Progenitor cell of endocrine pancreas (in vitro differentiated cells): ENCODE measurements around the gene GBF1. TPM values are rescaled to one million over a fixed set of nuclear protein-coding genes. Genes with fewer than 3 reads are reported as not detected.

ENCODE experiments used
- DNase-seq: peaks from one replicate; pipeline ENCODE4 v3.0.0; 2021; ENCODE audit warnings: low spot score; ENCODE audit not compliant: unreplicated experiment
- H3K27ac Mint-ChIP-seq: 2 replicates; pipeline ENCODE4 v1.8.0; 2021; ENCODE audit warnings: mild to moderate bottlenecking, moderate library complexity, mixed read lengths
- H3K27me3 Mint-ChIP-seq: 2 replicates; pipeline ENCODE4 v1.8.0; 2021; ENCODE audit warnings: mixed read lengths
- H3K36me3 Mint-ChIP-seq: 2 replicates; pipeline ENCODE4 v1.8.0; 2022; ENCODE audit warnings: mixed read lengths; ENCODE audit not compliant: insufficient read depth
- H3K4me1 Mint-ChIP-seq: 2 replicates; pipeline ENCODE4 v1.8.0; 2021; ENCODE audit warnings: low read depth, mixed read lengths
- H3K4me3 Mint-ChIP-seq: 2 replicates; pipeline ENCODE4 v1.8.0; 2021; ENCODE audit warnings: low read depth, mild to moderate bottlenecking, moderate library complexity, mixed read lengths
- H3K9me3 Mint-ChIP-seq: 2 replicates; pipeline ENCODE4 v1.8.0; 2021; ENCODE audit warnings: low read depth, mixed read lengths
- total RNA-seq: library from RNA; stranded (reverse); gene quantifications from 2 replicates; pipeline ENCODE4 v1.2.1, GENCODE V29; 2021
- TF ChIP-seq, protein P1 (sequence below): fragments of 200-600 bp; sonication (generic); IDR thresholded peaks from one replicate; pipeline ENCODE4 v1.5.0; 2021; ENCODE audit warnings: antibody characterized with exemption, mild to moderate bottlenecking; ENCODE audit not compliant: unreplicated experiment

Gene GBF1
- total RNA-seq, 1 donor from 2014 or later = 54.6 TPM

- DNase-seq = no peak
- no peaks in the 10 kb centered on the region for H3K4me1 Mint-ChIP-seq
- no peaks in the 10 kb centered on the region for H3K9me3 Mint-ChIP-seq
- no peaks in the 10 kb centered on the region for H3K36me3 Mint-ChIP-seq
- TF ChIP-seq, protein P1, sequence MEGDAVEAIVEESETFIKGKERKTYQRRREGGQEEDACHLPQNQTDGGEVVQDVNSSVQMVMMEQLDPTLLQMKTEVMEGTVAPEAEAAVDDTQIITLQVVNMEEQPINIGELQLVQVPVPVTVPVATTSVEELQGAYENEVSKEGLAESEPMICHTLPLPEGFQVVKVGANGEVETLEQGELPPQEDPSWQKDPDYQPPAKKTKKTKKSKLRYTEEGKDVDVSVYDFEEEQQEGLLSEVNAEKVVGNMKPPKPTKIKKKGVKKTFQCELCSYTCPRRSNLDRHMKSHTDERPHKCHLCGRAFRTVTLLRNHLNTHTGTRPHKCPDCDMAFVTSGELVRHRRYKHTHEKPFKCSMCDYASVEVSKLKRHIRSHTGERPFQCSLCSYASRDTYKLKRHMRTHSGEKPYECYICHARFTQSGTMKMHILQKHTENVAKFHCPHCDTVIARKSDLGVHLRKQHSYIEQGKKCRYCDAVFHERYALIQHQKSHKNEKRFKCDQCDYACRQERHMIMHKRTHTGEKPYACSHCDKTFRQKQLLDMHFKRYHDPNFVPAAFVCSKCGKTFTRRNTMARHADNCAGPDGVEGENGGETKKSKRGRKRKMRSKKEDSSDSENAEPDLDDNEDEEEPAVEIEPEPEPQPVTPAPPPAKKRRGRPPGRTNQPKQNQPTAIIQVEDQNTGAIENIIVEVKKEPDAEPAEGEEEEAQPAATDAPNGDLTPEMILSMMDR = no peak
- H3K27me3 Mint-ChIP-seq = peaks cover 21% of the 10 kb centered on the region
- no peak overlapping the region for H3K27ac Mint-ChIP-seq
- H3K4me3 Mint-ChIP-seq = no peak overlapping the region
These were observed 157.2 kb downstream of the GBF1 start for GRCh38 chr10:102402512-102402896.

GRCh38 chr10:102403115-102403514 lies 157.8 kb downstream of the GBF1 start:
- peaks cover 27% of the 10 kb centered on the region for H3K27me3 Mint-ChIP-seq

DNA sequence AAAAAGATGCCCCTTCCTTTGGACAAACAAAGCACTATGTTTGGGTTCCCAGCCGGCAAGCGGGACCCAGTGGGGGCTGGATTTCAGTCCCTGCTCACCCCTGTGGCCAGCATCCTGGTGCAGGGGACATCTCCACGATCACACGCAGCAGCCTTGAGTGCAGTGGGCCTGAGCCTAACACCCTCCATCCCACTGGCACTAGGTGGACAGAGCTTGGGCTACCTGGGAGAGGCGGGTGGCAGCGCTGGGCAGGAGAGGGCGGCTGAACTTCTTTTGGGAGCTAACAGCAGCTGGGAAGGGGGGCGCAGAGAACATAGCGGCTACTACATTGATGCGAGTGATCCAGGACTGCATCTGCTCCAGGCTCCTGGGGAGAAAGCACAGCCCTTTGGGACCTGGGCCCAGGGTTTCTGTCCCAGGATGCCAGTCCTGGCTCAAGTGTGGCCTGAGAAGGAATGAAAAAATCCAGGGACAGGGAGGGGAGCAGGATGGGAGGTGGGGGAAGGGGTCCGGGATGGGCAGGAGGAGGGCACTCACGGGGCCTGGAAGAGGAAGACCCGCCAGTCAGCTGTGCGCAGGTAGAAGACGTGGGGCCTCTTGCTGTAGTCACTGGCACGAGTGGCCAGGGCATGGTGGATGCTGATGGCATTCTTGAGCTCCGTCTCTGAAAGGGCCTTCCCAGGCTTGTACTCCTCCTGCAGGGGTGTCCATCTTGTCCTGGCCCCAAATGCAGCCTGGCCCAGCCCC lies 159.2 kb downstream of the GBF1 start:
- H3K9me3 Mint-ChIP-seq = no peaks in the 10 kb centered on the region
- H3K27me3 Mint-ChIP-seq = peaks cover 34% of the 10 kb centered on the region
- H3K4me3 Mint-ChIP-seq = no peak overlapping the region
- no peak overlapping the region for H3K27ac Mint-ChIP-seq
- DNase-seq = no peak
- H3K4me1 Mint-ChIP-seq = peaks cover 5% of the 10 kb centered on the region
- H3K36me3 Mint-ChIP-seq = no peaks in the 10 kb centered on the region
- TF ChIP-seq, protein P1 = no peak

More at GRCh38 chr10:102403115-102403514, 157.8 kb downstream of the GBF1 start:
- no peak for DNase-seq
- Mint-ChIP-seq H3K36me3 (no peaks in the 10 kb centered on the region), H3K27ac (no peak overlapping the region), H3K4me3 (no peak overlapping the region), H3K4me1 (peaks cover under 1% of the 10 kb centered on the region), H3K9me3 (no peaks in the 10 kb centered on the region)
- TF ChIP-seq, protein P1 = no peak

- TF ChIP-seq, protein P1 = no peak
- H3K36me3 Mint-ChIP-seq = no peaks in the 10 kb centered on the region
- DNase-seq = no peak
- no peak overlapping the region for H3K4me3 Mint-ChIP-seq
- peaks cover 40% of the 10 kb centered on the region for H3K27me3 Mint-ChIP-seq
- peaks cover 11% of the 10 kb centered on the region for H3K4me1 Mint-ChIP-seq
- H3K27ac Mint-ChIP-seq = no peak overlapping the region
- no peaks in the 10 kb centered on the region for H3K9me3 Mint-ChIP-seq
These were observed 159.8 kb downstream of the GBF1 start for GRCh38 chr10:102405108-102405571.

DNA sequence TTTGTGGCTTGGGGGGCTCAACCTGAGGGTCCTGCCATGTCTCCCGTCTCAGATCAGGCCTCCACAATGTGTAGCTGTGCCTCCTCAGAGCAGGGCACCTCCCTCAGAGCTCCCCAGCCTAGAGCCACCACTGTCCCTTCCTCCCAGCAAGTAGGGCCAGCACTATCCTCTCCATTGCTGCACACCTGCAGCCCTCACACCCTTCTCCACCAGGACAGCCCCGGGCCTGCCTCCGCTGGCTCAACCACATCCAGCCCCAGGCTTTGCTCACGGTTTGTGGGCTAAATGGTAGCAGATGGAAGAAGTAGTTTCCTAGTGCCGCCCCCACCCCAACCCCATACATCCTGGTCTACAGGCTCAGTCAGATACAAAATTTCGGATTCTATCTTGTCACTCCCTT lies 160.3 kb downstream of the GBF1 start:
- Mint-ChIP-seq H3K36me3 (no peaks in the 10 kb centered on the region), H3K4me3 (no peak overlapping the region), H3K4me1 (peaks cover 11% of the 10 kb centered on the region), H3K9me3 (no peaks in the 10 kb centered on the region), H3K27me3 (peaks cover 41% of the 10 kb centered on the region), H3K27ac (no peak overlapping the region)
- TF ChIP-seq, protein P1 = no peak
- DNase-seq = no peak
